HL-60 (cell line): ENCODE measurements around the gene TCF3.

ENCODE experiments used
- DNase-seq, 2 experiments: peaks; one replicate each; pipeline ENCODE4 v3.0.0-alpha.2; 2010 to 2020; ENCODE audit warnings: low read depth in 1 of 2, low spot score in 1 of 2
- H3K27ac ChIP-seq: fragments of 250-450 bp; sonication (Bioruptor Pico); replicated peaks from 2 replicates; pipeline ENCODE4 v1.5.1; 2020; ENCODE audit warnings: mild to moderate bottlenecking, moderate library complexity
- H3K27me3 ChIP-seq: fragments of 250-450 bp; sonication (Bioruptor Pico); 2 replicates; pipeline ENCODE4 v1.5.1; 2021; ENCODE audit warnings: mild to moderate bottlenecking, moderate library complexity; ENCODE audit not compliant: insufficient read depth, poor library complexity, severe bottlenecking
- H3K4me3 ChIP-seq: replicated peaks from 2 replicates; pipeline ENCODE4 v1.5.1; 2011; ENCODE audit warnings: mild to moderate bottlenecking, control low read depth, low read length; ENCODE audit not compliant: insufficient read depth
- GABPA ChIP-seq: IDR thresholded peaks from 2 replicates; pipeline ENCODE4 v1.6.1; 2012; ENCODE audit warnings: low read depth
- POLR2AphosphoS5 ChIP-seq: IDR thresholded peaks from 2 replicates; pipeline ENCODE4 v1.6.1; 2012; ENCODE audit warnings: low read depth
- REST ChIP-seq: IDR thresholded peaks from 2 replicates; pipeline ENCODE4 v1.6.1; 2012; ENCODE audit warnings: low read depth; ENCODE audit not compliant: insufficient replicate concordance
- SPI1 ChIP-seq: IDR thresholded peaks from 2 replicates; pipeline ENCODE4 v1.6.1; 2012; ENCODE audit warnings: low read depth, mild to moderate bottlenecking, borderline replicate concordance
- TF ChIP-seq, protein P1 (sequence below): IDR thresholded peaks from one replicate; pipeline ENCODE4 v1.5.1; 2011; ENCODE audit warnings: low read length, control low read depth, inconsistent platforms; ENCODE audit not compliant: insufficient read depth

TCF3 gene

DNA sequence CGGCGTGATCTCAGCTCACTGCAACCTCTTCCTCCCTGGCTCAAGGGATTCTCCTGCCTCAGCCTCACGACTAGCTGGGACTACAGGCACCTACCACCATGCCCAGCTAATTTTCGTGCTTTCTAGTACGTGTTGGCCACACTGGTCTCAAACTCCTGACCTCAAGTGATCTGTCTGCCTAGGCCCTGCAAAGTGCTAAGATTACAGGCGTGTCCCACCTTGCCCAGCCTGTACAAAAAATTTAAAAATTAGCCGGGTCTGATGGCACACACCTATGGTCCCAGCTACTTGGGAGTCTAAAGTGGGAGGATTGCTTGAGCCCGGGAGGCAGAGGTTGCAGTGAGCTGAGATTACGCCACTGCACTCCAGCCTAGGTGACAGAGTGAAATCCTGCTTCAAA, 79.6 kb downstream of the TCF3 start:
- no peak overlapping the region for H3K27ac ChIP-seq
- TF ChIP-seq GABPA: no peak
- no peak for TF ChIP-seq SPI1
- TF ChIP-seq REST: no peak
- TF ChIP-seq, protein P1, sequence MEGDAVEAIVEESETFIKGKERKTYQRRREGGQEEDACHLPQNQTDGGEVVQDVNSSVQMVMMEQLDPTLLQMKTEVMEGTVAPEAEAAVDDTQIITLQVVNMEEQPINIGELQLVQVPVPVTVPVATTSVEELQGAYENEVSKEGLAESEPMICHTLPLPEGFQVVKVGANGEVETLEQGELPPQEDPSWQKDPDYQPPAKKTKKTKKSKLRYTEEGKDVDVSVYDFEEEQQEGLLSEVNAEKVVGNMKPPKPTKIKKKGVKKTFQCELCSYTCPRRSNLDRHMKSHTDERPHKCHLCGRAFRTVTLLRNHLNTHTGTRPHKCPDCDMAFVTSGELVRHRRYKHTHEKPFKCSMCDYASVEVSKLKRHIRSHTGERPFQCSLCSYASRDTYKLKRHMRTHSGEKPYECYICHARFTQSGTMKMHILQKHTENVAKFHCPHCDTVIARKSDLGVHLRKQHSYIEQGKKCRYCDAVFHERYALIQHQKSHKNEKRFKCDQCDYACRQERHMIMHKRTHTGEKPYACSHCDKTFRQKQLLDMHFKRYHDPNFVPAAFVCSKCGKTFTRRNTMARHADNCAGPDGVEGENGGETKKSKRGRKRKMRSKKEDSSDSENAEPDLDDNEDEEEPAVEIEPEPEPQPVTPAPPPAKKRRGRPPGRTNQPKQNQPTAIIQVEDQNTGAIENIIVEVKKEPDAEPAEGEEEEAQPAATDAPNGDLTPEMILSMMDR: no peak
- TF ChIP-seq POLR2AphosphoS5: no peak
- DNase-seq: no peak
- no peak overlapping the region for H3K4me3 ChIP-seq
- H3K27me3 ChIP-seq: no peaks in the 10 kb centered on the region

GRCh38 chr19:1571358-1571757, 81.1 kb downstream of the TCF3 start:
- TF ChIP-seq GABPA (no peak), POLR2AphosphoS5 (no peak), REST (no peak), SPI1 (no peak)
- TF ChIP-seq, protein P1: no peak
- no peak overlapping the region for H3K4me3 ChIP-seq
- no peak for DNase-seq
- no peaks in the 10 kb centered on the region for H3K27me3 ChIP-seq
- no peak overlapping the region for H3K27ac ChIP-seq

GRCh38 chr19:1570836-1571235, 81.6 kb downstream of the TCF3 start:
- no peak for DNase-seq
- Histone ChIP-seq H3K27ac (no peak overlapping the region), H3K27me3 (no peaks in the 10 kb centered on the region), H3K4me3 (no peak overlapping the region)
- TF ChIP-seq SPI1 (no peak), GABPA (no peak), REST (no peak), POLR2AphosphoS5 (no peak)
- TF ChIP-seq, protein P1: no peak
